Transverse colon (tissue), 4 donors: ENCODE data around the gene DHRS7C. TPM values are rescaled to one million over a fixed set of nuclear protein-coding genes. Genes with fewer than 3 reads are reported as not detected.

ENCODE experiments used
- DNase-seq: peaks from one replicate; pipeline ENCODE4 v3.0.0-alpha.2; 2019
- H3K27ac ChIP-seq, 4 donors: fragments of 200-600 bp; sonication (generic); 2 replicates each; pipeline ENCODE4 v1.5.1; 2016 to 2018; ENCODE audit warnings: inconsistent platforms in 4 of 4
- H3K27me3 ChIP-seq: fragments of 200-600 bp; sonication (generic); 2 replicates; pipeline ENCODE4 v1.5.1; 2017; ENCODE audit warnings: inconsistent platforms
- H3K36me3 ChIP-seq, 4 donors: fragments of 200-600 bp; sonication (generic); 2 replicates each; pipeline ENCODE4 v1.5.1; 2017 to 2019; ENCODE audit warnings: inconsistent platforms in 4 of 4
- H3K4me1 ChIP-seq, 4 donors: fragments of 200-600 bp; sonication (generic); 2 replicates each; pipeline ENCODE4 v1.5.1; 2017 to 2020; ENCODE audit warnings: inconsistent platforms in 4 of 4
- H3K4me3 ChIP-seq, 4 donors: fragments of 200-600 bp; sonication (generic); 1 replicate in 1 of 4; 2 replicates in 3 of 4; pipeline versions ENCODE4 v1.5.1 to v1.6.1; 2017 to 2019; ENCODE audit warnings: inconsistent platforms in 4 of 4
- H3K9me3 ChIP-seq, 2 donors: fragments of 200-600 bp; sonication (generic); 2 replicates each; pipeline ENCODE4 v1.5.1; 2017 to 2019; ENCODE audit warnings: inconsistent platforms in 2 of 2
- CTCF ChIP-seq, 5 experiments: fragments of 200-600 bp in 3 of 5; fragments of 450-650 bp in 2 of 5; sonication (generic) in 3 of 5; IDR thresholded peaks; 1 replicate in 2 of 5; 2 replicates in 3 of 5; pipeline ENCODE4 v1.5.1; 2016 to 2017; ENCODE audit warnings: antibody characterized with exemption in 5 of 5, inconsistent platforms in 3 of 5, mild to moderate bottlenecking in 2 of 5, moderate library complexity in 1 of 5
- EP300 ChIP-seq: sonication (generic); formaldehyde crosslinking; IDR thresholded peaks from one replicate; pipeline ENCODE4 v1.6.1; 2017; ENCODE audit warnings: antibody characterized with exemption, low read depth
- POLR2A ChIP-seq: fragments of 450-650 bp; IDR thresholded peaks from one replicate; pipeline ENCODE4 v1.6.1; 2016; ENCODE audit warnings: antibody characterized with exemption, mild to moderate bottlenecking, moderate library complexity
- POLR2AphosphoS5 ChIP-seq, 3 donors: sonication (generic); formaldehyde crosslinking; IDR thresholded peaks; one replicate each; pipeline ENCODE4 v1.6.1; 2016; ENCODE audit warnings: antibody characterized with exemption in 3 of 3
- WGBS, 2 donors: methylation state at CpG; one replicate each; pipeline ENCODE4 v1.1.5; 2018; ENCODE audit warnings: low coverage in 1 of 2; 5-methylcytosine and 5-hydroxymethylcytosine counted together
- in situ Hi-C, 4 donors: fragments of 200-750 bp; cut with MboI; loops; one replicate each; pipeline versions ENCODE4 v1.15.0 to v1.15.1; 2017; ENCODE audit warnings: low sequenced_read_pairs in 3 of 4, low pct_ligation_motif_present in 1 of 4, low pct_unique_long_range_greater_than_20kb in 1 of 4
- intact Hi-C: fragments of 100-400 bp; cut with DNase I; formaldehyde crosslinking; loops from one replicate; pipeline ENCODE4 v1.15.1; 2023; ENCODE audit warnings: low total_unique reads
- total RNA-seq, 4 donors: library from RNA; depleted of rRNA; stranded (reverse); fragments of >200 nt; gene quantifications; one replicate each; pipeline ENCODE4 v1.1.0, GENCODE V29; 2016

DHRS7C gene
- total RNA-seq, 4 donors from 2014 or later: not detected

GRCh38 chr17:9811537-9811936 is 20.1 kb upstream of the DHRS7C start:
- Histone ChIP-seq H3K27me3 (no peaks in the 10 kb centered on the region), H3K9me3 (no peaks in the 10 kb centered on the region), H3K4me3 (no peak overlapping the region), H3K4me1 (no peaks in the 10 kb centered on the region), H3K27ac (no peak overlapping the region), H3K36me3 (no peaks in the 10 kb centered on the region)
- 66 to 80% methylated on average over 1 to 11 of the region's 11 CpGs for WGBS, 2 donors
- no peak for DNase-seq
- no peak for TF ChIP-seq CTCF (IDR thresholded peaks at IDR 0.05)
- no peak for TF ChIP-seq POLR2A
- no peak for TF ChIP-seq EP300
- TF ChIP-seq POLR2AphosphoS5 (IDR thresholded peaks at IDR 0.05): no peak
- intact Hi-C loops (no loop called here), in situ Hi-C loops (no loop called here)

GRCh38 chr17:9811086-9811485 is 19.7 kb upstream of the DHRS7C start:
- in situ Hi-C loops: no loop called here

GRCh38 chr17:9810100-9810949 is 18.9 kb upstream of the DHRS7C start:
- TF ChIP-seq POLR2A: no peak
- TF ChIP-seq CTCF (IDR thresholded peaks at IDR 0.05): no peak
- TF ChIP-seq EP300: no peak
- TF ChIP-seq POLR2AphosphoS5 (IDR thresholded peaks at IDR 0.05): no peak

More at GRCh38 chr17:9811086-9811485, 19.7 kb upstream of the DHRS7C start:
- no peaks in the 10 kb centered on the region for H3K9me3 ChIP-seq
- H3K4me3 ChIP-seq: no peak overlapping the region
- no peak overlapping the region for H3K27ac ChIP-seq
- intact Hi-C loops: no loop called here
- TF ChIP-seq CTCF (IDR thresholded peaks at IDR 0.05) (no peak), POLR2AphosphoS5 (IDR thresholded peaks at IDR 0.05) (no peak), EP300 (no peak), POLR2A (no peak)
- no peaks in the 10 kb centered on the region for H3K4me1 ChIP-seq
- H3K27me3 ChIP-seq: no peaks in the 10 kb centered on the region
- no peaks in the 10 kb centered on the region for H3K36me3 ChIP-seq
- WGBS, 2 donors: 81 to 94% methylated on average over 3 to 5 of the region's 5 CpGs
- DNase-seq: no peak

GRCh38 chr17:9809409-9809808 is 18.0 kb upstream of the DHRS7C start:
- no peak overlapping the region for H3K27ac ChIP-seq
- H3K4me3 ChIP-seq: no peak overlapping the region
- WGBS, 2 donors: 88 to 91% methylated on average over 7 to 8 of the region's 8 CpGs
- H3K36me3 ChIP-seq: no peaks in the 10 kb centered on the region
- intact Hi-C loops: no loop called here
- no peaks in the 10 kb centered on the region for H3K9me3 ChIP-seq
- no peaks in the 10 kb centered on the region for H3K4me1 ChIP-seq
- TF ChIP-seq CTCF (IDR thresholded peaks at IDR 0.05) (no peak), POLR2A (no peak), EP300 (no peak), POLR2AphosphoS5 (IDR thresholded peaks at IDR 0.05) (no peak)
- in situ Hi-C loops: no loop called here
- no peaks in the 10 kb centered on the region for H3K27me3 ChIP-seq
- DNase-seq: no peak

More at GRCh38 chr17:9810100-9810949, 18.9 kb upstream of the DHRS7C start:
- no peak for DNase-seq
- H3K9me3 ChIP-seq: no peaks in the 10 kb centered on the region
- H3K27me3 ChIP-seq: no peaks in the 10 kb centered on the region
- 65 to 71% methylated on average over 1 to 4 of the region's 4 CpGs for WGBS, 2 donors
- no peaks in the 10 kb centered on the region for H3K36me3 ChIP-seq
- no peaks in the 10 kb centered on the region for H3K4me1 ChIP-seq
- H3K27ac ChIP-seq: no peak overlapping the region
- no peak overlapping the region for H3K4me3 ChIP-seq
- intact Hi-C loops (no loop called here), in situ Hi-C loops (no loop called here)
